ENCODE results near the gene ZW10.

- no peak for TF ChIP-seq POLR2A (IDR thresholded peaks at IDR 0.05)
- TF ChIP-seq, protein P1, sequence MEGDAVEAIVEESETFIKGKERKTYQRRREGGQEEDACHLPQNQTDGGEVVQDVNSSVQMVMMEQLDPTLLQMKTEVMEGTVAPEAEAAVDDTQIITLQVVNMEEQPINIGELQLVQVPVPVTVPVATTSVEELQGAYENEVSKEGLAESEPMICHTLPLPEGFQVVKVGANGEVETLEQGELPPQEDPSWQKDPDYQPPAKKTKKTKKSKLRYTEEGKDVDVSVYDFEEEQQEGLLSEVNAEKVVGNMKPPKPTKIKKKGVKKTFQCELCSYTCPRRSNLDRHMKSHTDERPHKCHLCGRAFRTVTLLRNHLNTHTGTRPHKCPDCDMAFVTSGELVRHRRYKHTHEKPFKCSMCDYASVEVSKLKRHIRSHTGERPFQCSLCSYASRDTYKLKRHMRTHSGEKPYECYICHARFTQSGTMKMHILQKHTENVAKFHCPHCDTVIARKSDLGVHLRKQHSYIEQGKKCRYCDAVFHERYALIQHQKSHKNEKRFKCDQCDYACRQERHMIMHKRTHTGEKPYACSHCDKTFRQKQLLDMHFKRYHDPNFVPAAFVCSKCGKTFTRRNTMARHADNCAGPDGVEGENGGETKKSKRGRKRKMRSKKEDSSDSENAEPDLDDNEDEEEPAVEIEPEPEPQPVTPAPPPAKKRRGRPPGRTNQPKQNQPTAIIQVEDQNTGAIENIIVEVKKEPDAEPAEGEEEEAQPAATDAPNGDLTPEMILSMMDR (IDR thresholded peaks at IDR 0.05), result no peak
Measured at GRCh38 chr11:113732092-113732491, 41.4 kb downstream of the ZW10 start.
